PC-9 (cell line): ENCODE data around the gene TMEM89. TPM values are rescaled to one million over a fixed set of nuclear protein-coding genes. Genes with fewer than 3 reads are reported as not detected.

Experiments used
- BruUV-seq: library from RNA; stranded (reverse); fragments of 400-500 nt; replicated peaks from 2 replicates; lab custom pipeline; 2021; lab: Mats Ljungman, UMichigan
- CTCF ChIA-PET: fragments of 300-600 bp; sonication (Branson Sonifier 250); formaldehyde crosslinking; loops from one replicate; lab custom pipeline; 2022; ENCODE audit warnings: antibody characterized with exemption; lab: Charles Lee
- POLR2A ChIA-PET: fragments of 300-600 bp; sonication (Branson Sonifier 250); formaldehyde crosslinking; loops from one replicate; lab custom pipeline; 2022; ENCODE audit warnings: antibody characterized with exemption; ENCODE audit not compliant: unreplicated experiment; lab: Charles Lee
- DNase-seq, 2 experiments: peaks; one replicate each; pipeline versions ENCODE4 v3.0.0 to v3.0.0-alpha.2; 2015 to 2022; ENCODE audit warnings: mixed read lengths in 1 of 2
- H2AFZ ChIP-seq: fragments of 200-600 bp; sonication (generic); 2 replicates; pipeline ENCODE4 v1.8.1; 2017; ENCODE audit warnings: antibody characterized with exemption
- H3F3A ChIP-seq: fragments of 200-600 bp; sonication (generic); 2 replicates; pipeline ENCODE4 v1.8.1; 2017; ENCODE audit warnings: antibody characterized with exemption, mild to moderate bottlenecking, low read depth; ENCODE audit not compliant: insufficient read depth
- H3K27ac ChIP-seq: fragments of 200-600 bp; sonication (generic); 2 replicates; pipeline ENCODE4 v1.6.1; 2016; ENCODE audit warnings: mixed run types
- H3K27me3 ChIP-seq: fragments of 200-600 bp; sonication (generic); 2 replicates; pipeline ENCODE4 v1.6.1; 2016; ENCODE audit warnings: low read depth, mixed run types; ENCODE audit not compliant: insufficient read depth
- H3K36me3 ChIP-seq: fragments of 200-600 bp; sonication (generic); 2 replicates; pipeline ENCODE4 v1.6.1; 2016; ENCODE audit warnings: low read depth, mixed run types
- H3K4me1 ChIP-seq: fragments of 200-600 bp; sonication (generic); replicated peaks from 2 replicates; pipeline ENCODE4 v1.6.1; 2016; ENCODE audit warnings: mixed run types; ENCODE audit not compliant: insufficient read depth
- H3K4me2 ChIP-seq: fragments of 200-600 bp; sonication (generic); 2 replicates; pipeline ENCODE4 v1.6.1; 2017; ENCODE audit warnings: mixed run types
- H3K4me3 ChIP-seq: fragments of 200-600 bp; sonication (generic); 2 replicates; pipeline ENCODE4 v1.6.1; 2016; ENCODE audit warnings: mixed run types
- H3K79me2 ChIP-seq: fragments of 200-600 bp; sonication (generic); 2 replicates; pipeline ENCODE4 v1.6.1; 2017; ENCODE audit warnings: low read depth, mixed run types
- H3K9me2 ChIP-seq: fragments of 200-600 bp; sonication (generic); 2 replicates; pipeline ENCODE4 v1.8.1; 2017; ENCODE audit warnings: mild to moderate bottlenecking; ENCODE audit not compliant: insufficient read depth
- H3K9me3 ChIP-seq: fragments of 200-600 bp; sonication (generic); 2 replicates; pipeline ENCODE4 v1.8.1; 2016; ENCODE audit warnings: low read depth; ENCODE audit not compliant: insufficient read depth
- H4K20me1 ChIP-seq: fragments of 200-600 bp; sonication (generic); 2 replicates; pipeline ENCODE4 v1.8.1; 2017; ENCODE audit not compliant: insufficient read depth
- CTCF ChIP-seq: fragments of 200-600 bp; sonication (generic); conservative IDR thresholded peaks from 2 replicates; pipeline ENCODE4 v1.6.1; 2017; ENCODE audit warnings: mixed run types, antibody characterized with exemption, mild to moderate bottlenecking, moderate library complexity
- EZH2 ChIP-seq: fragments of 200-600 bp; sonication (generic); IDR thresholded peaks from 2 replicates; pipeline ENCODE4 v1.8.0; 2017; ENCODE audit warnings: antibody characterized with exemption, low read depth
- intact Hi-C: fragments of 100-400 bp; cut with micrococcal nuclease; formaldehyde crosslinking; loops from one replicate; pipeline ENCODE4 v1.10.0; 2022; ENCODE audit not compliant: unreplicated experiment
- total RNA-seq: library from RNA; stranded (reverse); gene quantifications from 2 replicates; pipeline ENCODE4 v1.2.3, GENCODE V29; 2021

The TMEM89 gene
- total RNA-seq, 1 experiment from 2014 or later: not detected

- Histone ChIP-seq H3K4me3 (no peak overlapping the region), H3K36me3 (no peaks in the 10 kb centered on the region), H2AFZ (no peak overlapping the region), H4K20me1 (no peaks in the 10 kb centered on the region), H3K27me3 (no peaks in the 10 kb centered on the region), H3K4me1 (no peaks in the 10 kb centered on the region), H3K27ac (no peak overlapping the region), H3F3A (no peaks in the 10 kb centered on the region), H3K4me2 (no peak overlapping the region), H3K9me2 (no peaks in the 10 kb centered on the region), H3K79me2 (no peaks in the 10 kb centered on the region), H3K9me3 (no peaks in the 10 kb centered on the region)
- TF ChIP-seq CTCF (no peak), EZH2 (no peak)
- BruUV-seq: no TSS peak
- ChIA-PET CTCF (no interaction called here), POLR2A (no interaction called here)
- intact Hi-C loops: no loop called here
- DNase-seq: no peak
Measured at GRCh38 chr3:48584836-48585235, 36.7 kb downstream of the TMEM89 start.

- H2AFZ ChIP-seq: no peak overlapping the region
- H3K27me3 ChIP-seq: no peaks in the 10 kb centered on the region
- intact Hi-C loops: no loop called here
- H3K4me2 ChIP-seq: no peak overlapping the region
- H3K36me3 ChIP-seq: no peaks in the 10 kb centered on the region
- no peaks in the 10 kb centered on the region for H4K20me1 ChIP-seq
- H3K4me1 ChIP-seq: no peaks in the 10 kb centered on the region
- H3K4me3 ChIP-seq: no peak overlapping the region
- CTCF ChIA-PET: no interaction called here
- POLR2A ChIA-PET: no interaction called here
- H3K79me2 ChIP-seq: no peaks in the 10 kb centered on the region
- H3K9me3 ChIP-seq: no peaks in the 10 kb centered on the region
- DNase-seq: no peak
- no TSS peak for BruUV-seq
- no peak overlapping the region for H3K27ac ChIP-seq
- no peak for TF ChIP-seq CTCF
- no peak for TF ChIP-seq EZH2
- no peaks in the 10 kb centered on the region for H3F3A ChIP-seq
- no peaks in the 10 kb centered on the region for H3K9me2 ChIP-seq
Measured at GRCh38 chr3:48581621-48582481, 39.7 kb downstream of the TMEM89 start.

GRCh38 chr3:48576647-48577046 lies 44.9 kb downstream of the TMEM89 start:
- Histone ChIP-seq H3K4me1 (no peaks in the 10 kb centered on the region), H3K27me3 (no peaks in the 10 kb centered on the region), H3K4me3 (no peak overlapping the region), H3K36me3 (no peaks in the 10 kb centered on the region), H3K9me3 (no peaks in the 10 kb centered on the region), H3K27ac (no peak overlapping the region), H3F3A (no peaks in the 10 kb centered on the region), H2AFZ (no peak overlapping the region), H4K20me1 (no peaks in the 10 kb centered on the region), H3K4me2 (no peak overlapping the region), H3K9me2 (no peaks in the 10 kb centered on the region), H3K79me2 (no peaks in the 10 kb centered on the region)
- ChIA-PET POLR2A (no interaction called here), CTCF (no interaction called here)
- intact Hi-C loops: no loop called here
- no peak for DNase-seq
- no peak for TF ChIP-seq CTCF
- no peak for TF ChIP-seq EZH2
- BruUV-seq: no TSS peak
